ENCODE measurements around the gene RHOBTB3.
"Not testable (repeated sequence)": the region's sequence is repeated elsewhere in the genome, so short reads cannot be mapped to it uniquely, and the experiment has no call there.

RHOBTB3 gene, protein sequence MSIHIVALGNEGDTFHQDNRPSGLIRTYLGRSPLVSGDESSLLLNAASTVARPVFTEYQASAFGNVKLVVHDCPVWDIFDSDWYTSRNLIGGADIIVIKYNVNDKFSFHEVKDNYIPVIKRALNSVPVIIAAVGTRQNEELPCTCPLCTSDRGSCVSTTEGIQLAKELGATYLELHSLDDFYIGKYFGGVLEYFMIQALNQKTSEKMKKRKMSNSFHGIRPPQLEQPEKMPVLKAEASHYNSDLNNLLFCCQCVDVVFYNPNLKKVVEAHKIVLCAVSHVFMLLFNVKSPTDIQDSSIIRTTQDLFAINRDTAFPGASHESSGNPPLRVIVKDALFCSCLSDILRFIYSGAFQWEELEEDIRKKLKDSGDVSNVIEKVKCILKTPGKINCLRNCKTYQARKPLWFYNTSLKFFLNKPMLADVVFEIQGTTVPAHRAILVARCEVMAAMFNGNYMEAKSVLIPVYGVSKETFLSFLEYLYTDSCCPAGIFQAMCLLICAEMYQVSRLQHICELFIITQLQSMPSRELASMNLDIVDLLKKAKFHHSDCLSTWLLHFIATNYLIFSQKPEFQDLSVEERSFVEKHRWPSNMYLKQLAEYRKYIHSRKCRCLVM

GRCh38 chr5:95730730-95731570, at the start of gene RHOBTB3:
Gene RHOBTB3, plus strand, starts transcription at chr5:95731336. Its CDS starts 347 bp downstream, at chr5:95731683.
- peak; percentile 76 for DNase-seq (ENCODE audit: low read depth)

DNA sequence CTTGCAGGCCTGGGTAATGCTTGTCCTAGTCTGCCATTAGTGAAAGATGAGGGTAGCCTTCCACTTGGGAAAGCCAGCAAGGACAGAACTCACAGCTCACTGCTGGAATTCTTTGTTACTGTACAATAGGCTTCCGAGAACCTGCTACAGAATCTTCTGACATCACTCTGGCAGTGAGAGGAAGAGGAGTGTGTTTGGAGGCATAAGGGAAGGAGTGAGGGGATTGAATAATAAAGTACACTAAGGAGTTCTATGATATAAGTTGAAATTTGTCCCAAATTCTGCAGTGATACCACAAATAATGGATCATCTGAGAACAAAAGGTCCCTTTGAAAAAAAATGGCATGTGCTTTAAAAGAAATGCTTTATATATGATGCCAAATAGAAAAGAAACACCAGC, 48.2 kb upstream of the RHOBTB3 start, which contains the start of gene SPATA9:
Gene SPATA9, minus strand, starts transcription at position 101 of the 400 bp plus-strand sequence. CDS start 137 bp downstream, outside the sequence.
- DNase-seq (ENCODE audit: low read depth) = no peak

GRCh38 chr5:95684361-95684760, 46.8 kb upstream of the RHOBTB3 start:
- no peak for DNase-seq (ENCODE audit: low read depth)

DNA sequence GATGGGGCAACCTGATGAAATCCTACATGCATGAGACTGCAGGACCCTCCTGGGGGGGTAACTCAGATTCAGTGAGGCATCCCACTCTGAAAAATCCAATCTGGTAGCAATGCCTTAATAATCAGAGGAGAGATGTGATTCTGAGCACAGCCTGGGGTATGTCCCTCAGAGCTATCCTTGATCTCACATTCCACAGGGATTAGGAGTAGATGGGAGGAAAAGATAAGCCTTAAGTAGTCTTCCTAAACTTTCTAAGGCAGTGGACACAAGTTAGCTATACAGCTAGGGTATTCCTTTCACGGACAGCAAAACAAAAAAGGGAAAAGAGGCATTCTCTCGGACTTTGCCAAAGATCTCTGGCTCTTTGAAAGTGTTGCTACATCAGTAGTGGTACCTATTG, 44.5 kb upstream of the RHOBTB3 start:
- DNase-seq (ENCODE audit: low read depth) = no peak

DNA sequence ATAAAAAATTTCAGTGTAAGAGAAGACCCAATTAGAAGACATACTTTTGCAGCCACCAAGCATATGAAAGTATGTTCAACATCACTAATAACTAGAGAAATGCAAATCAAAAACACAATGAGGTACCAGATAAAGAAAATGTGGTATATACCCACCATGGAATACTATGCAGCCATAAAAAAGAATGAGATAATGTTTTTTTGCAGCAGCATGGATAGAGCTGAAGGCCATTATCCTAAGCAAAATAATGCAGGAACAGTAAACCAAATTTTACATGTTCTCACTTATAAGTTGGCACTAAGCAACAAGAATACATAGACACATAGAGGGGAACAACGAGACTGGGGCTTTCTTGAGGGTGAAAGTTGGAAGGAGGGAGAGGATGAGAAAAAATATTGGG, 41.5 kb upstream of the RHOBTB3 start:
- DNase-seq (ENCODE audit: low read depth) = no peak

GRCh38 chr5:95690333-95690732, 40.8 kb upstream of the RHOBTB3 start:
- DNase-seq (ENCODE audit: low read depth) = no peak

DNA sequence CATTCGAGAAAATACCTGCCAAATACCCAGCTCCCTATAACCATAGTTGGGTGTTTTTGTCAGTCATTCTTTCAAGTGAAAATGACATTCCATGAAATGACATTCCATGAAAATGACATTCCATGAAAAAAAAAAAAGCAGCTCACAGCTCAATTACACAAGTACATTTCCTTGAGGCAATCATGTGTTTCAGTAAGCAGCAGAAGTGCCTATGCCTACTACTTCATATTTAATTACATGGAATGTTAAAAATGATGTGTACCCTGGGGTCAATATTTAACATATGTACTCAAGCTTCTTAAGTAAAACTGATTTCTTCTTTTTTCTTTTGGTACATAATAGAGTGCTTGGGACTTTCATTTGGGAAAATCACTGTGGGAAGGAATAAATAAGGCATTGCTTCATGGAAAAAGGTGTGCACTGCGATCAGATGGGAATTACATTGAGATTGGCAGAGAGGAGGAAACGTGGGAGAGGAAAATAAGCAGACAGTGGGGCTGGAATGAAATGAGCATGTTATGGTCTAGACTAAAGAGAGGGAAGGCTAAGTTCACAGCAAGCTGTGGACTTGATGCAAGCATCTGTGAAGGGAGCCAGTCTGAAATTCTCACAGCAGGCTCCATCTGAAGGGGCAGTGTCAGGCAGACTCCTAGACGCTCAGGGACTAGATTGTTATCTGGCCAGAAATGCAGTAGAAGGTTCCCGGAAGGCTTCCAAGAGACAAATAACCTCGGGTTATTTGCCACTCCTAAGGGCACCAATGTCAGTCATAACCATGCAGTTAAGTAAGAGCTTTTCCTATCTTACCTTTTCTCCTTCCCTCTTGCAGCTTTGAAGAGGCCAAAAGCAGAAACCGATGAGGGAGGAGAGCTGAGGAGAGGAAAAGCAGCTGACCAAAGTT, 33.1 kb upstream of the RHOBTB3 start:
- DNase-seq (ENCODE audit: low read depth) = no peak

- DNase-seq (ENCODE audit: low read depth) = no peak
Measured at GRCh38 chr5:95699337-95699736, 31.8 kb upstream of the RHOBTB3 start.

DNA sequence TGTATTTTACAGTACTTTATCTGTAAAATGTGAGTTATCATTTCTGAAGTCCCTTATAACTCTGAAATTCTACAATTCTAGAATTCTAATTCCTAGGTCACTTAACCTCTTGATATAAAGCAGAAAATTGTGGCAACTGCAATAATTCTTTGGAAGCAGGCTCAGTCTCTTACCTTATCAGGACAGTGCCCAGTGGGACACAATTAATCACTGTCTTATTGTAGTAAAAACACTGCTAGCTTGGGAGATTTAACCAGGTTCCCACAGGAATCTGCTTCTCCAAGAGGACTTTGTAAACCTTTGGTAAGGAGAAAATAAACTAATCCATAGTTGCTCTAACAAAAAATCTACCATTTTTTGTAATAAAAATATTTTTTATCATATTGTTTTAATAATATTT, 30.1 kb upstream of the RHOBTB3 start:
- no peak for DNase-seq (ENCODE audit: low read depth)

- no peak for DNase-seq (ENCODE audit: low read depth)
Measured at GRCh38 chr5:95704150-95704549, 27.0 kb upstream of the RHOBTB3 start.

DNA sequence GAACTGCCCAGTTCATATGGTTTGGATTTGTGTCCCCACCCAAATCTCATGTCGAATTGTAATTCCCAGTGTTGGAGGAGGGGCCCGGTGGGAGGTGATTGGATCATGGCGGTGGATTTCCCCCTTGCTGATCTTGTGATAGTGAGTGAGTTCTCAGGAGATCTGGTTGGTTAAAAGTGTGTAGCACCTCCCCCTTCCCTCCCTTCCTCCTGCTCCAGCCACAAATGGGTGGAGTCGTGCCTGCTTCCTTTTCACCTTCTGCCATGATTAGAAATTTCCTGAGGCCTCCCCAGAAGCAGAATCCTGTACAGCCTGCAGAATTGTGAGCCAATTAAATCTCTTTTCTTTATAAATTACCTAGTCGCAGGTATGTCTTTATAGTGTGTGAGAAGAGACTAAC, 24.9 kb upstream of the RHOBTB3 start:
- not testable (repeated sequence) for DNase-seq (ENCODE audit: low read depth)

- DNase-seq (ENCODE audit: low read depth) = no peak
Measured at GRCh38 chr5:95707055-95707454, 24.1 kb upstream of the RHOBTB3 start.

DNA sequence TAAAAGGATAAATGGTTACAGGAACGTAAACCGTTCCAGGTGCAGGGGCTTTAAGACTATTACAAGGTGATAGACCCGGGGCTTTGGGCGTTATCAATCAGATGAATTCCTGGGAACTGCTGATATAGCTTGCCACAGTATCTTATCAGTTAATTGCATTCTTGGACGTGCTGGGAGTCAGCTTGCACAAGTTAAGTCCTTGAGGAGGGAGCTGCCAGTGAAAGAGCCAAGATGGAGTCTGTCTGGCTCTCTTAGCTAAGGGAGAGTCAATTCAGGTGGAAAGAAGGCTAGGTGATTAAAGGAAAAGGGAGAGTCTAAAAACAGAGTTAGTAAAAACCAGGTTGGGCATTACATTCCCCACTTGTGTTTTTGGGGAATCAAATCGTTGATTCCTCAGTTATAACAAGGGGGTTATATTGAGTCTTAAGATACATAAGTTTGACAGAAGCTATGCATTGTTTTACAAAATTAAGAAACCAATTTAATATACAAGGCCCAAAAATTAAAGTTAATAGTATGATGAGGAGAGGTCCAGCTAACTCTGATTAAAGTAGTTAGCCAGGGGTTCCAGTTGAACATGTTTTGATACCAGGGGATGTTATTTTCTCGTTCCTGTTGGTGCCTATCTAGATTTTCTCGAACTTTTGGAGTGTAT, 23.5 kb upstream of the RHOBTB3 start:
- DNase-seq (ENCODE audit: low read depth) = not testable (repeated sequence)

DNA sequence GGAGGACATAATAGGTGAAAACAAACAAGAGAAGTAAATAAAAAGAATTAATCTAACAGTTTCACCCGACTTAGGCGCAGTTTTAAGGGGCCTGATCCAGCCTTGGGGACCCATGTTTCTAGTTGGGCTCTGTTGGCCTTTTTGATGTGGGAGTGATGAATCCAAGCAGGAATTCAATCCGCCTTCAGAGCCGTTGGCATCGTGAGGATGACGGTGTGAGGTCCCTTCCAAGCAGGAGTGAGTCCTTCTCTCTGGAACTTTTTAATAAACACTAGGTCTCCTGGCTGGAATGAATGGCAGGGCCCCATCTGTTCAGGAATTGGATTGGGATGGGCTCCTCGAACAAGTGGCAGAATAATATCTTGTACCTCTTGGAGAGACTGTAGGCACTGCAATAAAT, 22.3 kb upstream of the RHOBTB3 start:
- no peak for DNase-seq (ENCODE audit: low read depth)

DNA sequence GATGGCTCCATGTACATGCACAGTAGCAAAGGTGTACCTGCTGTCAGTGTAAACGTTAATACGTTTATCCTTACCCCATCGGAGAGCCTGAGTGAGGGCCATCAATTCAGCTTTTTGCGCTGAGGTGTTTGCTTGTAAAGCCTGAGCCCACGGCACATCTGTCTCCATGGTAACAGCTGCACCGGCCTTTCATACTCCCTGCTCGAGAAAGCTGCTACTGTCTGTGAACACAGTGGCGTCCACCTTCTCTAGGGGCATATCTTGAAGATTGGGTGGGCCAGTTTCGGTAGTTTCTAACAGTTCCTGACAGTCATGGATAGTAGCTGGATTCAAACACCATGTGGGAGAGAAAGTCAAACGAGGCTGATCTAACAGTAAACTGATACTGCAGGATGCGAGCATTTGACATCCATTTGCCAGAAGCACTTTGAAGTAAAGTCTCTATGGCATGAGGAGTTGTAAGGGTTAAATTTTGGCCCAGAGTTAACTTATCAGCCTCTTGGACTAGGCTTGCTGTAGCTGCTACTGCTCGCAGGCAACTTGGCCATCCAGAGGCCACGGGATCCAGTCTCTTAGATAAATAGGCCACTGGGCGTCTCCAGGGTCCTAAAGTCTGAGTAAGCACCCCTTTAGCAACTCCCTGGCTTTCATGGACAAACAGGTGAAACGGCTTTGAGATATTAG, 21.0 kb upstream of the RHOBTB3 start:
- no peak for DNase-seq (ENCODE audit: low read depth)

DNA sequence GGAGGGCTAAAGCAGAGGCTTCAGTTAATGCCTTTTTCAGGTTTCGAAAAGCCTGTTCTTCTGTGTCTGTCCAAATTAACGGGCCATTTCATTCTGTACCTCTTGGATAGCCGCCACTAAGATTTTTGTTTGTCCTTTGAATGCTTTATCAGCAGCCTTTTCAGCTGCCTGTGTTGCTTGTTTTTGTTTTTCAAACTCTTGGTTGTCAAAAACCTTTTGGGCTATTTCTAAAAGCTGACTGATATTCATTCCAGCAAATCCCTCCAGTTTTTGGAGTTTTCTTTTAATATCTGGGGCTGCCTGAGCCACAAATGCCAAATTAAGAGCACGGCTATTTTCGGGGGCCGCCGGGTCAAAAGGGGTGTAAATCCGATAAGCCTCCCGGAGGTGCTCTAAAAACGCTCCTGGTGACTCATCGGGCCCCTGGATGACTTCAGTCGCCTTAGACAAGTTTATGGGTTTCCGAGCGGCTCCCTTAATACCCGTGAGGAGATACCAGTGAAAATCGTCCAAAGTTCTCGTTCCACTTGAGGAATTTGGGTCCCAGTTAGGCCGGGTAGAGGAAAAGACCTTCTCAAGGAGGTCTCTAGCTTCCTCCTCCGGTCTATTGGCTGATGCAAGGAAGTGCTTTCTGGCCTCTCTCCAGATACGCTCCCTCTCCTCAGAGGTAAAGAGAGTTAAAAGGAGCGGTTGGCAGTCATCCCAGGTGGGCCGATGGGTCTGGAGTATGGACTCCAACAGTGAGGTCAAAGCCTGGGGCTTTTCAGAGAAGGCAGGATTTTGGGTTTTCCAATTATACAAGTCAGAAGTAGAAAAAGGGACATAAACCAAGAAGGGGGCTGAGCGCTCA, 20.3 kb upstream of the RHOBTB3 start:
- not testable (repeated sequence) for DNase-seq (ENCODE audit: low read depth)

DNA sequence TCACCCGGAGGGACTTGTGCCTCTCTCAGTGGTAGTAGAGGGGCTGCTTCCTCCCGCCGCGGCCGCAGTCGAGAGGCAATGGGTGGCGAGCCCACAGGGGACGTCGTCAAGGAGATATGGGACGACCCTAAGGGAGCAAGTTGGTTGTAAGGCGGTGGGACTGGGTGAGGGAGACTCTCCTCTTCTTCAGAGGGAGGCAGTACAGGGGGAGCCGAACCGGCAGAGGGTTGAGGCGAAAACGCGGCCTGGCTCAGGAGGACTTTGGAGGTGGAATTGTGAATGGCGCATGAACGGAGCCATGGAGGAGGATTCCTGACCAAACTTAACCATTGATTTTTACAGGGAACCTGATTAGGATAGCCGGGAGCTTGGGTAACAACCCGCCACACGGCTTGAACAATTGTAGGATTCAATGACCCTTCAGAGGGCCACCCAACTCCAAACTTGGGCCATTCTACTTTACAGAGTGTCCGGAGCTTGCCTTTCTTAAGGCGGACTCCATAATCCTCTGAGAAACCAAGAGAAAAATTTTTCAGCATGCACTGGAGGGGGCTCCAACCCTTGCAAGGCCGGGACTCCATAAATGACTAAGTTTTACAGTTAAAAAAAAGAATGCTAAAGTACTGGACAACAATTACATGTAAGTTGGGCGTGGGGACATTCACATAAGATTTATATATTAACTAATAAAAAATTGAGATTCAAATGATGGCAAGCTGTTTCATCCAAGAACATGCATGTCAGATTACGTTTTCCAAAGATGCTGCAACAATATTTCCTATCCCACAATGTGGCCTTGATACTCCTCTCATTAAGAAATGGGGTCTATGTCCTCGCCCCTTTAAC, 19.4 kb upstream of the RHOBTB3 start:
- no peak for DNase-seq (ENCODE audit: low read depth)

DNA sequence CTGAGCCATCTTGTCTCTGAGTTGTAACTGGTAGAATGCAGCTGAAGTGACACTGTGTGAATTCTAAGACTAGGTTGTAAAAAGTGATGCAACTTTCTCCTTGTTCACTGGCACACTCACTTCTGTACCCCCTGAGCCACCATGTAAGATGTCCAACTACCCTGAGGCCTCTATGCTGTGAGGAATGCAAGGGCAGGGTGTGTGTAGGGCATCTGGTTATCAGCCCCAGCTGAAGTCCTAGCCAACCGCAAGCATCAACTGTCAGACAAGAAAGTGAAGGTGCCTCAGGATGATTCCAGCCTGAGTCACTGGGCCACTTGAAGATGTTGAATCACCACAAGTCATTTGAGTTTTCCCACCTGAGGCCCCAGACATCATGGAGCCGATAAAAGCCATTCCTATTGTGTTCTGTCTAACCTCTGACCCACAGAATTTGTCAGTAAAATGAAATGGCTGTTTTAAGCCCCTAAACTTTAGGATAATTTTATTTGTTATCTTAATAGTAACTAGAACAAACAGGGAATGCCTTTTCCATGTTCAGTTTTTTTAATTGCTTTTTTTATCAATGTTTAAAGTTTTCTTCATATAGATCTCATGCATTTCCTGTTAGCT, 18.7 kb upstream of the RHOBTB3 start:
- no peak for DNase-seq (ENCODE audit: low read depth)
